ENCODE data around the gene RAB37. TPM values are rescaled to one million over a fixed set of nuclear protein-coding genes. Genes with fewer than 3 reads are reported as not detected.

Gene RAB37
- total and polyA plus RNA-seq, 2 of the 13 experiments (the other 11 are each of a cell fraction or from before 2014, with no cell fraction given), result 0.91 to 3.7 TPM

DNA sequence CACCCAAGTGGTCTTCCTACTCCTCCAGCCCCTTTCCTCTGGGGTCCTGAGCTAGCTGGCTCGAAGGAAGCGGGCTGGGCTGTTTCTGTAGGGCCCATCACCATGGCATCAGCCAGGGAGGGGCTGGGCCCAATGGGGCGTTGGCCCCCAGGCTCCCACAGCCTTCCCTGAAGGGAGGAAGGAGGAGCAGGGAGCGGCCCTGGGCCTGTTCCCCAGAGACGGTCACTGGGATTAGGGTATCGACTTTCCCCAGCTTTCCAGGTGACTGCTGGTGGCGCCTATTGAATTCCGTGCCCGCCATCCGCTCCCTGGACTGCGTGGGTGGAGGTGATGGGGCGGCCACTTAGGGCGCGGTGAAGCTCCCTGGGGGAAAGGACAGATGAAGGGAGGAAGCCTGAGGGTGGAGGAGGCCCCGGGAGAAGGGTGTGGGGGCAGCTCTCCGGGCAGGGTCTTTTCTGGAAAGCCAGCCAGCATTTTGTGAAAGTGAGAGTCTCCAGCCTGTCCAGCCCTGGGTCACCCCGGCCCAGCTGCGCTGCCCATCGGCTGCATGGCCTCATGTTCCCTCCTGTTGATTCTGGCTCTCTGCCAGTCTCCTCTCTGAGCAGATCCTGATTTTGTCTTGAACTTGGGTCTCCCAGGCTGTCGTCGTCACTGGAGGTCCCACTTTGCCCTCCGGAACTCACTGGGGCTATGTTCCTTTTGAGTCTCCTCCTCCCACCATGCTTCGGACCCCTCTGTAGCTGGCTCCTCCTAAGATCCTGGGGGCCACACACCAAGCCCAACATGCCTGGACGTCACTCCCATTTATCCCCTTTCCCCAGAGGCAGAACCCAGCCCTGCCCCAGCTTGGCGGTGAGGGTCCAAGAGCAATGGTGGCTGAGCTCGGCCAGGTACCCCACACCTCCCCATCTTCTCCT lies 21.1 kb downstream of the RAB37 start:
- POLR2A ChIA-PET, result interaction anchor here (7.7 to 29.3 kb wide), 3 partner anchors 4 to 20 kb away, joined by 68 to 1459 read pairs (median 1459); partner anchors contain the start of genes NAT9, NHERF1 and RAB37
- Histone ChIP-seq H3K9me3 (ENCODE audit: low read length) (no peaks in the 10 kb centered on the region), H3K4me3 (replicated peaks in 1 of 3; ENCODE audit: insufficient read depth in 1 of 3, low read depth in 2 of 3, low read length in 3 of 3) (peak overlapping the region in 1 of 3 experiments; percentile 49; a peak in 1 of 6 replicates), H3K4me1 (ENCODE audit: insufficient read depth, low read length) (peaks cover 100% of the 10 kb centered on the region), H4K20me1 (ENCODE audit: insufficient read depth, low read length) (peaks cover 83% of the 10 kb centered on the region), H3K27ac (ENCODE audit: extremely low read length, insufficient read depth, low read length) (peak overlapping the region; percentile 64), H3K4me2 (ENCODE audit: low read depth, low read length) (peak overlapping the region; percentile 92), H2AFZ (ENCODE audit: low read length) (no peak overlapping the region), H3K9ac (ENCODE audit: insufficient read depth, low read depth, low read length) (peak overlapping the region; percentile 35), H3K27me3 (ENCODE audit: control insufficient read depth in 1 of 2, insufficient read depth in 2 of 2, low read length in 2 of 2) (no peaks in the 10 kb centered on the region), H3K36me3 (replicated peaks in 1 of 2; ENCODE audit: control insufficient read depth in 1 of 2, insufficient read depth in 2 of 2, low read length in 2 of 2) (peaks cover 31 to 49% of the 10 kb centered on the region in 2 experiments), H3K79me2 (ENCODE audit: insufficient read depth, low read length) (peaks cover 97% of the 10 kb centered on the region)
- in situ Hi-C loops (cut with HindIII; ENCODE audit: extremely low pct_ligation_motif_present, low pct_unique_long_range_greater_than_20kb) (loop anchor here (10.0 kb wide), 1 partner anchor 323 kb away; the partner anchor contains the start of gene GPRC5C), intact Hi-C loops (cut with micrococcal nuclease; ENCODE audit: unreplicated experiment) (no loop called here)
- CTCF ChIA-PET (ENCODE audit: low intra/inter-chr PET ratio, low total read pairs), result interaction anchor here (0.8 kb wide), 1 partner anchor 10 kb away, joined by 3 read pairs; the partner anchor contains the start of gene NHERF1
- FAIRE-seq, result peak; percentile 23
- 64% methylated on average over 26 of the region's 26 CpGs for WGBS (ENCODE audit: low lambda C conversion rate)
- no TSS peak for BruUV-seq (replicated peaks)
- ATAC-seq, result peak; percentile 1
- no peak for DNase-seq (ENCODE audit: low spot score)
- TF ChIP-seq NFIC (IDR thresholded peaks at IDR 0.05; ENCODE audit: low read length), result peak; percentile 51; the same call in 1 of the 2 replicates
- TF ChIP-seq HNRNPLL (IDR thresholded peaks at IDR 0.05; ENCODE audit: low read depth, low read length, poor library complexity, severe bottlenecking), result peak; percentile 16
- no peak for TF ChIP-seq HBP1 (CRISPR knock-in tag; IDR thresholded peaks at IDR 0.05; ENCODE audit: low read depth)
- TF ChIP-seq RARA (CRISPR knock-in tag; IDR thresholded peaks at IDR 0.05), result 0 out of 2 replicates have a peak, but pooled peaks have one; percentile 19
- TF ChIP-seq SP2 (CRISPR knock-in tag; IDR thresholded peaks at IDR 0.05), result no peak
- no peak for TF ChIP-seq HNRNPK (IDR thresholded peaks at IDR 0.05; ENCODE audit: low read depth, low read length, poor library complexity, severe bottlenecking)
- TF ChIP-seq ZGPAT (CRISPR knock-in tag; IDR thresholded peaks at IDR 0.05), result 0 out of 2 replicates have a peak, but pooled peaks have one; percentile 15
- TF ChIP-seq AGO2 (optimal IDR thresholded peaks at IDR 0.05; ENCODE audit: low read depth, low read length), result peak; percentile 89
- TF ChIP-seq KDM4B (CRISPR knock-in tag; IDR thresholded peaks at IDR 0.05), result no peak
- no peak for TF ChIP-seq MAZ (IDR thresholded peaks at IDR 0.05; ENCODE audit: borderline replicate concordance, low read depth, low read length)
- 0 out of 2 replicates have a peak, but pooled peaks have one; percentile 38 for TF ChIP-seq MAZ (CRISPR knock-in tag; IDR thresholded peaks at IDR 0.05; ENCODE audit: low read depth)
- TF ChIP-seq SALL1 (CRISPR knock-in tag; IDR thresholded peaks at IDR 0.05), result peak; percentile 40; the same call in 1 of the 2 replicates
- no peak for TF ChIP-seq FLYWCH1 (CRISPR knock-in tag; IDR thresholded peaks at IDR 0.05)
- no peak for TF ChIP-seq ZNF20 (CRISPR knock-in tag; IDR thresholded peaks at IDR 0.05)
- TF ChIP-seq HNF4A (CRISPR knock-in tag; IDR thresholded peaks at IDR 0.05), result peak; percentile 26; the same call in 1 of the 2 replicates
- TF ChIP-seq, protein P1, sequence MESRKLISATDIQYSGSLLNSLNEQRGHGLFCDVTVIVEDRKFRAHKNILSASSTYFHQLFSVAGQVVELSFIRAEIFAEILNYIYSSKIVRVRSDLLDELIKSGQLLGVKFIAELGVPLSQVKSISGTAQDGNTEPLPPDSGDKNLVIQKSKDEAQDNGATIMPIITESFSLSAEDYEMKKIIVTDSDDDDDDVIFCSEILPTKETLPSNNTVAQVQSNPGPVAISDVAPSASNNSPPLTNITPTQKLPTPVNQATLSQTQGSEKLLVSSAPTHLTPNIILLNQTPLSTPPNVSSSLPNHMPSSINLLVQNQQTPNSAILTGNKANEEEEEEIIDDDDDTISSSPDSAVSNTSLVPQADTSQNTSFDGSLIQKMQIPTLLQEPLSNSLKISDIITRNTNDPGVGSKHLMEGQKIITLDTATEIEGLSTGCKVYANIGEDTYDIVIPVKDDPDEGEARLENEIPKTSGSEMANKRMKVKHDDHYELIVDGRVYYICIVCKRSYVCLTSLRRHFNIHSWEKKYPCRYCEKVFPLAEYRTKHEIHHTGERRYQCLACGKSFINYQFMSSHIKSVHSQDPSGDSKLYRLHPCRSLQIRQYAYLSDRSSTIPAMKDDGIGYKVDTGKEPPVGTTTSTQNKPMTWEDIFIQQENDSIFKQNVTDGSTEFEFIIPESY (CRISPR knock-in tag; IDR thresholded peaks at IDR 0.05), result peak; percentile 99

All from HepG2 (cell line).